ENCODE results near the gene TFPI. TPM values are rescaled to one million over a fixed set of nuclear protein-coding genes. Genes with fewer than 3 reads are reported as not detected.
A peak's percentile ranks its signal among the peaks of the same experiment; 100 is the strongest.

TFPI gene
- polyA plus RNA-seq, 4 donors: 36.2 to 83.4 (median 49.1) TPM

DNA sequence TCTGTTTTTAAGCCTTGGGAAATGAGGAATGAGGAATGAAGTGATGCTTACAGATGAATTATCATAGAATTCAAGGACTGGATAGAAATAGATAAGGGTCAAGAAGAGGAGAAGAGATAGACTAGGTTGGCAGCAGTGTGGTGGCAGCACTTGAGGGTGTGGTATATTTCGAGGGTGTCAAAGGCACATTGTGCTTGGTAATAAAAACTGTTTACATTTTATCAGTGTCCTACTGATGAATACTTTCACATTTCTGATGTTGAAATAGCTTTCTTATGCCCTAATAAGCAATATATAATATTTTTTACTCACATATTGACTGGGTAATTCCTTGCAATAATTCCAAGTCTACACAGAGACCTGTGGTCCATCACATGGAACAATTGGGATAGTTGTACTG, 3.4 kb downstream of the TFPI start:
- no peak for FAIRE-seq
- Histone ChIP-seq H3K9me3 (ENCODE audit: control insufficient read depth in 2 of 2, insufficient read depth in 1 of 2, low read depth in 1 of 2, low read length in 1 of 2) (peaks cover 0 to 3% of the 10 kb centered on the region in 2 donors), H3K27me3 (ENCODE audit: control insufficient read depth in 3 of 3, insufficient read depth in 3 of 3, low read length in 3 of 3) (no peaks in the 10 kb centered on the region), H3K36me3 (ENCODE audit: control insufficient read depth in 3 of 3, insufficient read depth in 2 of 3, low read depth in 1 of 3, low read length in 3 of 3) (no peaks in the 10 kb centered on the region), H3K4me1 (ENCODE audit: control insufficient read depth in 3 of 3, insufficient read depth in 2 of 3, low read depth in 1 of 3, low read length in 2 of 3) (peaks cover 2 to 19% (median 3%) of the 10 kb centered on the region in 3 donors), H3K4me3 (ENCODE audit: low read depth in 1 of 3, low read length in 3 of 3) (no peak overlapping the region), H3K27ac (ENCODE audit: low read depth in 1 of 3, low read length in 2 of 3) (peak overlapping the region in 1 of 3 donors; percentile 34)
- WGBS, 3 donors: 7 to 34% (median 22%) methylated on average over 1 of the region's 1 CpG
- DNase-seq: peak in 1 of 2 donors; percentile 26

DNA sequence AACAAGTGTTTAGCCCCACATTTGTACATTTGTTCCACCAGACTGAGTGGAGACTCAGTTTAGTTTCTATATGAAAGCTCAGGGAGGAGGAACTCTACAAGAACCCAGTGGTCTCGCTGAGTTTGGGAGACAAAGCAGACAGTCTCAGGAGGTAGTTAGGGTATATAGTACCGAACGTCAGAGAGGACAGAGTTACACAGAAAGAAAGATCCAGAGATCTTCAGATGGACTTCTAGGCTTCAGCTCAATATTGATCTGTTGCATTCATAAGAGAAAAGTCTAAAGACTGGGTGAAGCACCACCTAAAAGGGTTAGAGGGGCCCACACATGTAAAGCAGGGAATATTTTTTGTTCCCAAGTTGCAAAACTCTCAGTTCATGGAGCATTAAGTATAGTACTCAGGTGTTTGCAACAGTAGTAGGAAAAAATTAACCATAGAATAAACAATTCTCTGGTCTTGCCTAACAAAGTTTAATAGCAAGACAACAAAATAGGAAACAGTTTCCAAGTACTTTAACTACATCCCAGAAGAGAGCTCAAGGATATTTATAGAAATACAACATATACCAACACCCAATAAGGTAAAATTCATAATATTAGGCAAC, 4.2 kb downstream of the TFPI start:
- FAIRE-seq: no peak
- H3K27me3 ChIP-seq (ENCODE audit: control insufficient read depth in 3 of 3, insufficient read depth in 3 of 3, low read length in 3 of 3): no peaks in the 10 kb centered on the region
- H3K27ac ChIP-seq (ENCODE audit: low read depth in 1 of 3, low read length in 2 of 3): peak overlapping the region in 2 of 3 donors; percentile 75 to 77
- no peaks in the 10 kb centered on the region for H3K9me3 ChIP-seq (ENCODE audit: control insufficient read depth in 2 of 2, insufficient read depth in 1 of 2, low read depth in 1 of 2, low read length in 1 of 2)
- peak in 1 of 2 donors; percentile 55 for DNase-seq
- H3K4me3 ChIP-seq (ENCODE audit: low read depth in 1 of 3, low read length in 3 of 3): peak overlapping the region in 1 of 3 donors; percentile 10
- whole genome bisulfite sequencing, 3 donors: 30 to 42% (median 35%) methylated on average over 3 of the region's 3 CpGs
- peaks cover 2 to 19% (median 3%) of the 10 kb centered on the region in 3 donors for H3K4me1 ChIP-seq (ENCODE audit: control insufficient read depth in 3 of 3, insufficient read depth in 2 of 3, low read depth in 1 of 3, low read length in 2 of 3)
- no peaks in the 10 kb centered on the region for H3K36me3 ChIP-seq (ENCODE audit: control insufficient read depth in 3 of 3, insufficient read depth in 2 of 3, low read depth in 1 of 3, low read length in 3 of 3)

DNA sequence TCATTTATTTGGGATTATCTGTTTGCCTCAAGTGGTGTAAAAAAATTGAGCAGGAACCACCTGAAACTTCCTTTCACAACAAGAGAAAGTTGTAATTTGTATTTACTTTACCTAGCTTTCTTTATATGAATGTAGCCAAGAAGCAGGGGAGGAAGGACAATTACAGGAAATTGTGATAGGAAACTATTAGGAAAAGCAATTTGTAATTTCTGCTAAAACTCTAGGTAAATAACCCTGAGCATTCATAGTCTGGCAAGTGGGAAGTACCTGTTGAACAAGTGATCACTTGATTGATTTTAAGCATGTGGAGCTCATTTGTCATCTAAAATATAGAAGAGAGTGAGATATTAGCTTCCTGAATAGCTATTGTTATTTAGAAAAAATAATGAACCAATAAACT, 5.0 kb downstream of the TFPI start:
- Histone ChIP-seq H3K36me3 (ENCODE audit: control insufficient read depth in 3 of 3, insufficient read depth in 2 of 3, low read depth in 1 of 3, low read length in 3 of 3) (peaks cover 0 to 2% (median 0%) of the 10 kb centered on the region in 3 donors), H3K4me1 (ENCODE audit: control insufficient read depth in 3 of 3, insufficient read depth in 2 of 3, low read depth in 1 of 3, low read length in 2 of 3) (peaks cover 2 to 22% (median 3%) of the 10 kb centered on the region in 3 donors), H3K27me3 (ENCODE audit: control insufficient read depth in 3 of 3, insufficient read depth in 3 of 3, low read length in 3 of 3) (no peaks in the 10 kb centered on the region), H3K9me3 (ENCODE audit: control insufficient read depth in 2 of 2, insufficient read depth in 1 of 2, low read depth in 1 of 2, low read length in 1 of 2) (no peaks in the 10 kb centered on the region), H3K27ac (ENCODE audit: low read depth in 1 of 3, low read length in 2 of 3) (no peak overlapping the region), H3K4me3 (ENCODE audit: low read depth in 1 of 3, low read length in 3 of 3) (no peak overlapping the region)
- no peak for FAIRE-seq
- no peak for DNase-seq

DNA sequence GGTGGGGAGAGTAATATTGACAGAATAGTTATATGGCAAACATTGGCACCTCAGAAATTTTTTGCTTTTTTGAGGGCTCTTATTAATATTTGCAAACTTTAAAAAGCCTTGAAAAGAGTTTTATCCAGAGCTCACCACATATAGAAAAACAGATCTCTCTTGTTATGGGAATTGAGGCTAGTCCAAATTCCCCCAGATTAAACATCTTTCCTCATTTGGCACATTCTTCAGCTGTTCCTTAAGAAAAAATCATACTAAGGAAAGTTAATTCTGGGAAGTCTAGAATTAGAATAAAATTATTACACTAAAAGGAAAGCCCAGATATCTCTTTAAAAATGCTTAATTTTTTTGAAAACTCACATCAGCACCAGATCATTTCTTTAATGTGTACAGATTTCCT, 5.6 kb downstream of the TFPI start:
- no peak overlapping the region for H3K4me3 ChIP-seq (ENCODE audit: low read depth in 1 of 3, low read length in 3 of 3)
- no peak overlapping the region for H3K27ac ChIP-seq (ENCODE audit: low read depth in 1 of 3, low read length in 2 of 3)
- H3K36me3 ChIP-seq (ENCODE audit: control insufficient read depth in 3 of 3, insufficient read depth in 2 of 3, low read depth in 1 of 3, low read length in 3 of 3): peaks cover 0 to 2% (median 0%) of the 10 kb centered on the region in 3 donors
- peaks cover 2 to 22% (median 3%) of the 10 kb centered on the region in 3 donors for H3K4me1 ChIP-seq (ENCODE audit: control insufficient read depth in 3 of 3, insufficient read depth in 2 of 3, low read depth in 1 of 3, low read length in 2 of 3)
- DNase-seq (no peak), FAIRE-seq (no peak)
- H3K27me3 ChIP-seq (ENCODE audit: control insufficient read depth in 3 of 3, insufficient read depth in 3 of 3, low read length in 3 of 3): no peaks in the 10 kb centered on the region
- H3K9me3 ChIP-seq (ENCODE audit: control insufficient read depth in 2 of 2, insufficient read depth in 1 of 2, low read depth in 1 of 2, low read length in 1 of 2): no peaks in the 10 kb centered on the region

DNA sequence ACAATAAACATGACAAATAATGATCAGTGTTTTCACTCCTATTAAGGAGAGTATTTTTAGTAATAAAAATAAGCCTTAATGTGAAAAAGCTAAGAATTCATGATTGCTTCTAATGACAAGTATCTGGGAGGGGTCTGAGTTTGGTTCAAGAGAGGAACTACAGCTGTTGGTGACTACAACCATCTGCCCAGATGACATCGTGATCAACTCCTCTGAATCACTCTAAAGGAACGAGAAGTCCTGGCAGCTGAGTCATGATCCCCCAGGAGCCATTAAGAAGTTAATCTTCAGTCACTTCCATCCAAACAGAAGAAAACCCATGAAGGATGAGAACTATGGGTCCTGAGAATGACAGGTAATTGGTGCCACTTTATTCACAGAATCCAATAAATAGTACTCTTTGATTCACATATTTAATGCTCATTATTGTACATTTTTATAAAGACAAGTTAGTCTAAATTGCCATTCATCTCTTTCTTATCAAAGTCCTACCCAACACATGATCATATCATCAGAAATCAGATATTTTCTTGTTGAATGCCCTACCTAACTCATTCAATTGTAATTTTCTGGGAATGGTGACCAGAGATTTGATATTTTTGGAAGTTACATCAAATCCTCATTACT, 6.8 kb downstream of the TFPI start:
- peaks cover 0 to 2% (median 0%) of the 10 kb centered on the region in 3 donors for H3K36me3 ChIP-seq (ENCODE audit: control insufficient read depth in 3 of 3, insufficient read depth in 2 of 3, low read depth in 1 of 3, low read length in 3 of 3)
- peaks cover 3 to 19% (median 5%) of the 10 kb centered on the region in 3 donors for H3K4me1 ChIP-seq (ENCODE audit: control insufficient read depth in 3 of 3, insufficient read depth in 2 of 3, low read depth in 1 of 3, low read length in 2 of 3)
- peak; percentile 41 for FAIRE-seq
- H3K27me3 ChIP-seq (ENCODE audit: control insufficient read depth in 3 of 3, insufficient read depth in 3 of 3, low read length in 3 of 3): no peaks in the 10 kb centered on the region
- H3K4me3 ChIP-seq (ENCODE audit: low read depth in 1 of 3, low read length in 3 of 3): no peak overlapping the region
- DNase-seq: peak; percentile 31 to 44
- no peaks in the 10 kb centered on the region for H3K9me3 ChIP-seq (ENCODE audit: control insufficient read depth in 2 of 2, insufficient read depth in 1 of 2, low read depth in 1 of 2, low read length in 1 of 2)
- WGBS, 3 donors: 15 to 26% (median 16%) methylated on average over 2 of the region's 2 CpGs
- H3K27ac ChIP-seq (ENCODE audit: low read depth in 1 of 3, low read length in 2 of 3): no peak overlapping the region

GRCh38 chr2:187546762-187547333, 7.4 kb downstream of the TFPI start:
- no peak for DNase-seq
- FAIRE-seq: no peak
- Histone ChIP-seq H3K27ac (ENCODE audit: low read depth in 1 of 3, low read length in 2 of 3) (peak overlapping the region in 1 of 3 donors; percentile 24), H3K36me3 (ENCODE audit: control insufficient read depth in 3 of 3, insufficient read depth in 2 of 3, low read depth in 1 of 3, low read length in 3 of 3) (peaks cover 0 to 2% (median 0%) of the 10 kb centered on the region in 3 donors), H3K27me3 (ENCODE audit: control insufficient read depth in 3 of 3, insufficient read depth in 3 of 3, low read length in 3 of 3) (no peaks in the 10 kb centered on the region), H3K4me3 (ENCODE audit: low read depth in 1 of 3, low read length in 3 of 3) (no peak overlapping the region), H3K4me1 (ENCODE audit: control insufficient read depth in 3 of 3, insufficient read depth in 2 of 3, low read depth in 1 of 3, low read length in 2 of 3) (peaks cover 4 to 17% (median 8%) of the 10 kb centered on the region in 3 donors), H3K9me3 (ENCODE audit: control insufficient read depth in 2 of 2, insufficient read depth in 1 of 2, low read depth in 1 of 2, low read length in 1 of 2) (no peaks in the 10 kb centered on the region)
- WGBS, 3 donors: 81 to 93% (median 91%) methylated on average over 1 of the region's 1 CpG

DNA sequence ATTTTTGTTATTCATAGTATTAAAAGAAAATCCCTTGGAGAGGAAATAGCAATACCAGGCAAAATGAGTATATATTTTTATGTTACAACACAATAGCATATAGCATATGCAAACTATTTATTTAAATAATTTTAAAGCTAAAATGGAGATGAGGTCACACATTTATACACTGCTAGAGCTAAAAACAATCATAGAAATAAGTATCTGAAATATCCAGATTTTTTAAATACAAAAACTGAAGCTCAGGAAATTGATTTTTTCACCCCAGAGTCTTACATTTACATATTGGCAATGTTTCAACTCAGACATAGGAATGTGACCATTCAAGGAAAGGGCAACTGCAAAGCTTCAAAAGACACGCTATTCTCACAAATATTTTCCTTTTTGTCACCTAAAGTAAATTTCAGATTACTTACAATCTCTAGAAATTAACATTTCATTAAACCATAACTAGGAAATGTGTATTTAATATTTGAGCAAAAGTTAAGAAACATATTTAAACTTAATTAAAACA, 8.9 kb downstream of the TFPI start:
- peak; percentile 90 for FAIRE-seq
- Histone ChIP-seq H3K27me3 (ENCODE audit: control insufficient read depth in 3 of 3, insufficient read depth in 3 of 3, low read length in 3 of 3) (no peaks in the 10 kb centered on the region), H3K36me3 (ENCODE audit: control insufficient read depth in 3 of 3, insufficient read depth in 2 of 3, low read depth in 1 of 3, low read length in 3 of 3) (peaks cover 0 to 2% (median 0%) of the 10 kb centered on the region in 3 donors), H3K27ac (ENCODE audit: low read depth in 1 of 3, low read length in 2 of 3) (no peak overlapping the region), H3K4me3 (ENCODE audit: low read depth in 1 of 3, low read length in 3 of 3) (no peak overlapping the region), H3K9me3 (ENCODE audit: control insufficient read depth in 2 of 2, insufficient read depth in 1 of 2, low read depth in 1 of 2, low read length in 1 of 2) (no peaks in the 10 kb centered on the region), H3K4me1 (ENCODE audit: control insufficient read depth in 3 of 3, insufficient read depth in 2 of 3, low read depth in 1 of 3, low read length in 2 of 3) (peaks cover 4 to 15% (median 12%) of the 10 kb centered on the region in 3 donors)
- 53 to 73% (median 63%) methylated on average over 1 of the region's 1 CpG for WGBS, 3 donors
- no peak for DNase-seq

GRCh38 chr2:187544371-187545080, 9.7 kb downstream of the TFPI start:
- peak overlapping the region in 1 of 3 donors; percentile 58 for H3K27ac ChIP-seq (ENCODE audit: low read depth in 1 of 3, low read length in 2 of 3)
- peaks cover 2 to 10% (median 9%) of the 10 kb centered on the region in 3 donors for H3K4me1 ChIP-seq (ENCODE audit: control insufficient read depth in 3 of 3, insufficient read depth in 2 of 3, low read depth in 1 of 3, low read length in 2 of 3)
- H3K27me3 ChIP-seq (ENCODE audit: control insufficient read depth in 3 of 3, insufficient read depth in 3 of 3, low read length in 3 of 3): no peaks in the 10 kb centered on the region
- H3K4me3 ChIP-seq (ENCODE audit: low read depth in 1 of 3, low read length in 3 of 3): no peak overlapping the region
- 43 to 78% (median 51%) methylated on average over 16 of the region's 16 CpGs for WGBS, 3 donors
- DNase-seq (peak; percentile 21 to 65), FAIRE-seq (no peak)
- H3K9me3 ChIP-seq (ENCODE audit: control insufficient read depth in 2 of 2, insufficient read depth in 1 of 2, low read depth in 1 of 2, low read length in 1 of 2): no peaks in the 10 kb centered on the region
- peaks cover 0 to 5% (median 0%) of the 10 kb centered on the region in 3 donors for H3K36me3 ChIP-seq (ENCODE audit: control insufficient read depth in 3 of 3, insufficient read depth in 2 of 3, low read depth in 1 of 3, low read length in 3 of 3)
